Kidney tubule cell (primary cell): ENCODE measurements around the gene TBC1D22A.
"Not testable (repeated sequence)": the region's sequence is repeated elsewhere in the genome, so short reads cannot be mapped to it uniquely, and the experiment has no call there.

Experiments
- DNase-seq: peaks from one replicate; pipeline ENCODE4 v3.0.0-alpha.2; 2018; ENCODE audit warnings: low spot score

Gene TBC1D22A

GRCh38 chr22:47105085-47105484, 342.6 kb downstream of the TBC1D22A start:
- DNase-seq = no peak

GRCh38 chr22:47106806-47107205, 344.4 kb downstream of the TBC1D22A start:
- no peak for DNase-seq

GRCh38 chr22:47107431-47107830, 345.0 kb downstream of the TBC1D22A start:
- peak; percentile 65 for DNase-seq

GRCh38 chr22:47110817-47111443, 348.5 kb downstream of the TBC1D22A start:
- DNase-seq = no peak

- DNase-seq = no peak
These were observed 349.5 kb downstream of the TBC1D22A start for GRCh38 chr22:47111626-47112581.

- DNase-seq = no peak
These were observed 350.1 kb downstream of the TBC1D22A start for GRCh38 chr22:47112582-47112965.

- no peak for DNase-seq
These were observed 350.8 kb downstream of the TBC1D22A start for GRCh38 chr22:47112994-47113852.

- no peak for DNase-seq
These were observed 351.5 kb downstream of the TBC1D22A start for GRCh38 chr22:47113853-47114415.

GRCh38 chr22:47114813-47115517, 352.5 kb downstream of the TBC1D22A start:
- no peak for DNase-seq

- no peak for DNase-seq
These were observed 353.1 kb downstream of the TBC1D22A start for GRCh38 chr22:47115518-47115890.

GRCh38 chr22:47115921-47116320, 353.5 kb downstream of the TBC1D22A start:
- DNase-seq = no peak

- no peak for DNase-seq
These were observed 354.2 kb downstream of the TBC1D22A start for GRCh38 chr22:47116426-47117341.

GRCh38 chr22:47117442-47117841, 355.0 kb downstream of the TBC1D22A start:
- not testable (repeated sequence) for DNase-seq

- no peak for DNase-seq
These were observed 356.7 kb downstream of the TBC1D22A start for GRCh38 chr22:47119181-47119580.

GRCh38 chr22:47120399-47120798, 357.9 kb downstream of the TBC1D22A start:
- DNase-seq = no peak

- no peak for DNase-seq
These were observed 359.3 kb downstream of the TBC1D22A start for GRCh38 chr22:47121791-47122190.

- DNase-seq = no peak
These were observed 360.1 kb downstream of the TBC1D22A start for GRCh38 chr22:47122441-47123000.

GRCh38 chr22:47123006-47123826, 360.8 kb downstream of the TBC1D22A start:
- DNase-seq = no peak

GRCh38 chr22:47123827-47124442, 361.5 kb downstream of the TBC1D22A start:
- no peak for DNase-seq
